DOHH2 (cell line): ENCODE data around the gene FAM184B.

ENCODE experiments used
- CTCF ChIP-seq: fragments of 200-600 bp; sonication (generic); IDR thresholded peaks from one replicate; pipeline ENCODE4 v1.5.1; 2014; ENCODE audit warnings: antibody characterized with exemption, mild to moderate bottlenecking, low read depth, low read length; ENCODE audit not compliant: poor library complexity, severe bottlenecking
- EZH2phosphoT487 ChIP-seq: fragments of 200-600 bp; sonication (generic); IDR thresholded peaks from 2 replicates; pipeline ENCODE4 v1.6.1; 2017; ENCODE audit warnings: borderline replicate concordance, mild to moderate bottlenecking, antibody characterized with exemption, low read length, moderate library complexity, mixed read lengths

DNA sequence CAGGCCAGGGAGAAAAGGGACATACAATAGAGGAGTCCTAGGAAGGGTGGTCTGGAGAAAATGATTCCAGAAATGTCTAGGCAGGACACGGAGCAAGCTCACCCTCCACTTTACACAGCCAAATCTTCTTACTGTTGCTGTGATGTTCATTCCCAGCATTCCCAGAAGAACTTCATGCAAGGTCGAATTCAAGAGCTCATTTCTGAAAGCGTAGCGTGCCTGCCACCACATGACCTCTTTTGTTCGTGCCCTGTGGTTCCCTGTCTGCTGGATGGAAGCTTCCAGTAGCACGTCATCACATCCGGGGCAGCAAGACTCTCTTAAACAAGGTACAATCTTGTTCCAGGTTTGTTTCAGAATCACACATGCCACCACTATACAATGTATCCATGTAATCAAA, 57.8 kb downstream of the FAM184B start:
- TF ChIP-seq EZH2phosphoT487 (no peak), CTCF (no peak)
